T-helper 2 cell treated with Interferon-gamma antibody and Interleukin-4, amounts not matched to agents 5 μg/mL and 100 μg/mL, for 36 hours (primary cell): ENCODE results near the gene PRDM16.

Experiments used
- DNase-seq: peaks from one replicate; pipeline ENCODE4 v3.0.0; 2021; ENCODE audit warnings: low spot score
- H3K27ac Mint-ChIP-seq: one replicate; pipeline ENCODE4 v1.8.0; 2021; ENCODE audit warnings: mild to moderate bottlenecking, mixed read lengths
- H3K27me3 Mint-ChIP-seq: one replicate; pipeline ENCODE4 v1.8.0; 2021; ENCODE audit warnings: low read depth, mixed read lengths
- H3K36me3 Mint-ChIP-seq: one replicate; pipeline ENCODE4 v1.8.0; 2021; ENCODE audit warnings: low read depth, mixed read lengths
- H3K4me1 Mint-ChIP-seq: one replicate; pipeline ENCODE4 v1.8.0; 2021; ENCODE audit warnings: low read depth, mixed read lengths
- H3K4me3 Mint-ChIP-seq: one replicate; pipeline ENCODE4 v1.8.0; 2022; ENCODE audit warnings: mild to moderate bottlenecking, moderate library complexity, mixed read lengths
- H3K9me3 Mint-ChIP-seq: one replicate; pipeline ENCODE4 v1.8.0; 2021; ENCODE audit warnings: mixed read lengths

PRDM16 gene

DNA sequence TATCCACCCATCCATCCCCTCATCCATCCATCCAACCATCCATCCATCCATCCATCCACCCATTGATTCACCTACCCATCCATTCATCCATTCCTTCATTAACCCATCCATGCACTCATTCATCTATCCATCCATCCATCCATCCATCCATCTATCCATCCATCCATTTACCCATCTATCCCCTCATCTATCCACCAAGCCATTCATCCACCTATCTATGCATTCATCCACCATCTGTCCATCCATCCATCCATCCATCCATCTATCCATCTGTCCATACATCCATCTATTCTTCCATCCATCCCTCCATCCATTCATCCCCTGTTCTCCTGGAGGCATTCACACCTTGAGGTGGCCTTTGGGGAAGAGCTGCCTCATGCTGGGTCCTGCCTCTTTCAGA, 107.0 kb downstream of the PRDM16 start:
- H3K9me3 Mint-ChIP-seq, result no peaks in the 10 kb centered on the region
- peaks cover 12% of the 10 kb centered on the region for H3K27me3 Mint-ChIP-seq
- no peaks in the 10 kb centered on the region for H3K4me1 Mint-ChIP-seq
- no peak for DNase-seq
- no peaks in the 10 kb centered on the region for H3K36me3 Mint-ChIP-seq
- no peak overlapping the region for H3K27ac Mint-ChIP-seq
- no peak overlapping the region for H3K4me3 Mint-ChIP-seq

GRCh38 chr1:3176820-3177219, 107.8 kb downstream of the PRDM16 start:
- no peak for DNase-seq
- Mint-ChIP-seq H3K27me3 (peaks cover 8% of the 10 kb centered on the region), H3K27ac (no peak overlapping the region), H3K9me3 (no peaks in the 10 kb centered on the region), H3K4me3 (no peak overlapping the region), H3K4me1 (no peaks in the 10 kb centered on the region), H3K36me3 (no peaks in the 10 kb centered on the region)

DNA sequence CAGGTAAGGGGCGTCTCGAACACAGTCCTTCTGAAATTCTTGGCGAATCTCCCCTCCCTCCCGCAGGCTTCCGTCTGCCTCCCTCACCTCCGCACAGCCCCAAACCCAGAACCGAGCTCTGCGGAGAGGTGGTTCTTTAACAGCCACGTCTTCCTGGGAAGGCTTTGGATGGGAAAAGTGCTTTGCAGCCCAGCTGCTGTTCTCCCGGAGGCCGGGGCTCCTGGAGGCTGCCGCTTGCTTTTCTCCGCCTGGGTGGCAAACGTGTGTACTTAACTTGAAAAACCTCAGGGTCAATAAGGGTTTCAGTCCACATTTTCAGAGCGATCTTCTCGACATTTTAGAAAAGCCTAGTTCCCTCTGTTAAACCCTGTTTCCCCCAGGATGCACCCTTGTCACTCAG, 109.3 kb downstream of the PRDM16 start:
- no peak for DNase-seq
- Mint-ChIP-seq H3K4me1 (no peaks in the 10 kb centered on the region), H3K27me3 (peaks cover 8% of the 10 kb centered on the region), H3K4me3 (no peak overlapping the region), H3K9me3 (no peaks in the 10 kb centered on the region), H3K27ac (no peak overlapping the region), H3K36me3 (no peaks in the 10 kb centered on the region)

DNA sequence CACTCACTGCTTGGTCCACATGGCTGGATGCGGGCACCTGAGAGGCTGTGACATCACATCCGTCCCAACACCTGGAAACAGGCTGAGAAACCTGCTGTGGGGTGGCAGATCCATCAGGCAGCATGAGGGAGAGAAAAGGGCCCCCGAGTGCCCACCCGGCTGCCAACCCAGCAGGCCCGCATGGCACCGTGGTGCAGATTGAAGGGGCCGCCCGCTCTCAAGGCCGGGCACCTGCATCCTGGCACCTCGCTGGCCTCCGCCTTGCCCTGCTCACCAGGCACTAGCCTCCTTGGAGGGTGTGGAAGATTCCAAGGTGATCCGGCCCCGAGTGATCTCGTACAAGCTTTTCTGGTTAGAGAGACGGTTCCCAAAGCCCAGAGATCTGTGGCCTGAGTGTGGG, 110.5 kb downstream of the PRDM16 start:
- Mint-ChIP-seq H3K4me1 (no peaks in the 10 kb centered on the region), H3K36me3 (no peaks in the 10 kb centered on the region), H3K27ac (no peak overlapping the region), H3K9me3 (no peaks in the 10 kb centered on the region), H3K4me3 (no peak overlapping the region), H3K27me3 (peaks cover 6% of the 10 kb centered on the region)
- no peak for DNase-seq

GRCh38 chr1:3180915-3181314, 111.9 kb downstream of the PRDM16 start:
- no peak overlapping the region for H3K27ac Mint-ChIP-seq
- no peak overlapping the region for H3K4me3 Mint-ChIP-seq
- no peaks in the 10 kb centered on the region for H3K36me3 Mint-ChIP-seq
- peaks cover 8% of the 10 kb centered on the region for H3K27me3 Mint-ChIP-seq
- no peak for DNase-seq
- H3K9me3 Mint-ChIP-seq, result no peaks in the 10 kb centered on the region
- no peaks in the 10 kb centered on the region for H3K4me1 Mint-ChIP-seq

- Mint-ChIP-seq H3K9me3 (no peaks in the 10 kb centered on the region), H3K36me3 (no peaks in the 10 kb centered on the region), H3K27me3 (peaks cover 8% of the 10 kb centered on the region), H3K4me1 (no peaks in the 10 kb centered on the region), H3K27ac (no peak overlapping the region), H3K4me3 (no peak overlapping the region)
- DNase-seq, result no peak
These were observed 113.0 kb downstream of the PRDM16 start for GRCh38 chr1:3181956-3182355.

- no peak overlapping the region for H3K27ac Mint-ChIP-seq
- no peaks in the 10 kb centered on the region for H3K4me1 Mint-ChIP-seq
- no peaks in the 10 kb centered on the region for H3K9me3 Mint-ChIP-seq
These were observed 114.4 kb downstream of the PRDM16 start for GRCh38 chr1:3183411-3183810.

DNA sequence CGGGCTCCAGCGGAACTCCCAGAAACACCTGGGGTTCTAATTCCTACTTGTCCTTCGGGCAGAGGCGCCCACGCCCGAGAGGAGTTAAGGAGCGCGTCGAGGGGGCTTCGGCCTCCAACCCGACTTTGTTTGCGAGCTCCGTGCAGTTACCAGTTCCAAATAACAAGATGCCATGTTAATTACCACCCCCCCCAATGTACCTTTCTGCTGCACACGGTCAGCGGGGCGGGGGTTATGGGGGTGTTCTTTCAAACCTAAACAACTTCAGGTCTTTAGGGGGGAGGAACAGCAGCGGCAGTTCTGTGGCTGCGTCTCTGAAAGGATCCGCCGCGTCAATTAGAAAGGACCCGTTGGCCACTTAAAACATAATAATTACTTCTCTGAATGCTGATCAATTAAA, 114.8 kb downstream of the PRDM16 start:
- no peak for DNase-seq
- Mint-ChIP-seq H3K4me3 (no peak overlapping the region), H3K27ac (no peak overlapping the region), H3K4me1 (no peaks in the 10 kb centered on the region), H3K36me3 (no peaks in the 10 kb centered on the region), H3K27me3 (peaks cover 8% of the 10 kb centered on the region), H3K9me3 (no peaks in the 10 kb centered on the region)

More at GRCh38 chr1:3183411-3183810, 114.4 kb downstream of the PRDM16 start:
- no peak for DNase-seq
- Mint-ChIP-seq H3K4me3 (no peak overlapping the region), H3K27me3 (peaks cover 8% of the 10 kb centered on the region), H3K36me3 (no peaks in the 10 kb centered on the region)

DNA sequence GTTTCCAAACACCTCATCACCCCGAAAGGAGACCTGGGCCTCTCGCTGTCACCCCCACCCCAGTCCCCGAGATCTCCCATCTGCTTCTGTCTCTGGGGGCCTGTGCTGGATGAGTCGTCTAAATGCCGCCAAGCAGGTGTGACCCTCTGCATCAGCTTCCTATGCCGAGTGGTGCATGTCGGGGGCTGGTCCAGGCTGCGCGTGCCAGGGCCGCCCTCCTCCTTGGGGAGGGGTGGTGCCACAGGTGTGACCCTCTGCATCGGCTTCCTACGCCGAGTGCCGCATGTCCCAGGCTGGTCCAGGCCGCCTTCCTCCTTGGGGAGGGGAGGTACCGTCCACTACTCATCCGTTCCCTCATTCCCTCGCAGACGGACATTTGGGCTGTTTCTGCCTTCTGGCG, 115.7 kb downstream of the PRDM16 start:
- DNase-seq, result no peak
- Mint-ChIP-seq H3K36me3 (no peaks in the 10 kb centered on the region), H3K4me1 (no peaks in the 10 kb centered on the region), H3K4me3 (no peak overlapping the region), H3K9me3 (no peaks in the 10 kb centered on the region), H3K27me3 (peaks cover 8% of the 10 kb centered on the region), H3K27ac (no peak overlapping the region)

- peaks cover 8% of the 10 kb centered on the region for H3K27me3 Mint-ChIP-seq
- H3K4me1 Mint-ChIP-seq, result no peaks in the 10 kb centered on the region
- no peak overlapping the region for H3K27ac Mint-ChIP-seq
These were observed 117.0 kb downstream of the PRDM16 start for GRCh38 chr1:3185896-3186525.

GRCh38 chr1:3186526-3186921, 117.5 kb downstream of the PRDM16 start:
- H3K4me1 Mint-ChIP-seq, result no peaks in the 10 kb centered on the region
- peaks cover 8% of the 10 kb centered on the region for H3K27me3 Mint-ChIP-seq
- H3K4me3 Mint-ChIP-seq, result no peak overlapping the region
- H3K9me3 Mint-ChIP-seq, result no peaks in the 10 kb centered on the region
- no peaks in the 10 kb centered on the region for H3K36me3 Mint-ChIP-seq
- H3K27ac Mint-ChIP-seq, result no peak overlapping the region
- DNase-seq, result no peak

More at GRCh38 chr1:3185896-3186525, 117.0 kb downstream of the PRDM16 start:
- Mint-ChIP-seq H3K4me3 (no peak overlapping the region), H3K36me3 (no peaks in the 10 kb centered on the region), H3K9me3 (no peaks in the 10 kb centered on the region)
- no peak for DNase-seq

DNA sequence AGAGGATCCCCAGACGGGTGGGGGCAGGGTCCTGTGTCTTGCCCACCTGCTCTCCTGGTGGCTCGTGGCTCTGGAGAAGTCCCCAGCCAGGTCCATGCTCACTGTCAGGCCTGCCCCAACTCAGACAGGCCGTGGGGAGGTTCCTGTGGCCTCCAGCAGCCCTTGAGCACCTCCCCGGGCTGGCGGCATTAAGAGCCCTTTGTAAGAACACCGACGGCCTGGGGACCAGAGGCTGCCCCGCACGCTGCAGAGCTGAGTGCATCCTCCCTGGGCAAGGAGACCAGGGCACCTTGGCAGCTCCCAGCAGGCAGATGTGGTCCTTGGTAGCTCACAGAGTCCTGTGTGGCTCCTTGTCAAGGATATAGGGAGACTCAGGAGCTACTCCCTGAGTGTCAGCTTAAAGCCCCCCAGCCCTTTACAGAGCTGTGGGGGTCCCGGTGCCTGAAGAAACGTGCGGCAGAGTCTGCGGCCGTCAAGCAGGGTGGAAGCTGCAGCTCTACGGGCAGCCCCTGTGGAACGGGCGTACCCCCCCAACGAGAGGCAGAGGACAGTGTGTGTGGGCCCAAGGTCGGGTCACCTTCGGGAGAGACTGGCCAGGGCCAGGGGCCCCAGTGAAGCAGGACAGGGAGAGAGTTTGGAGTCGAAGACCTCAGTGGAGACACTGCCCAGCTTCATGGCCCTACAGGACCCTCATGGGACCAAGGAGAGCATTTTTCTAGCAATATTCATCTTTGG, 118.6 kb downstream of the PRDM16 start:
- Mint-ChIP-seq H3K4me3 (no peak overlapping the region), H3K4me1 (no peaks in the 10 kb centered on the region), H3K9me3 (no peaks in the 10 kb centered on the region), H3K27me3 (peaks cover 8% of the 10 kb centered on the region), H3K36me3 (no peaks in the 10 kb centered on the region), H3K27ac (no peak overlapping the region)
- no peak for DNase-seq

- DNase-seq, result no peak
- peaks cover 8% of the 10 kb centered on the region for H3K27me3 Mint-ChIP-seq
- no peak overlapping the region for H3K4me3 Mint-ChIP-seq
- no peak overlapping the region for H3K27ac Mint-ChIP-seq
- no peaks in the 10 kb centered on the region for H3K4me1 Mint-ChIP-seq
- no peaks in the 10 kb centered on the region for H3K9me3 Mint-ChIP-seq
- H3K36me3 Mint-ChIP-seq, result no peaks in the 10 kb centered on the region
These were observed 119.4 kb downstream of the PRDM16 start for GRCh38 chr1:3188150-3188971.
